ENCODE results near the gene RSU1. TPM values are rescaled to one million over a fixed set of nuclear protein-coding genes. Genes with fewer than 3 reads are reported as not detected.

RSU1 gene
- total RNA-seq, 1 experiment from 2014 or later = 29.5 TPM

DNA sequence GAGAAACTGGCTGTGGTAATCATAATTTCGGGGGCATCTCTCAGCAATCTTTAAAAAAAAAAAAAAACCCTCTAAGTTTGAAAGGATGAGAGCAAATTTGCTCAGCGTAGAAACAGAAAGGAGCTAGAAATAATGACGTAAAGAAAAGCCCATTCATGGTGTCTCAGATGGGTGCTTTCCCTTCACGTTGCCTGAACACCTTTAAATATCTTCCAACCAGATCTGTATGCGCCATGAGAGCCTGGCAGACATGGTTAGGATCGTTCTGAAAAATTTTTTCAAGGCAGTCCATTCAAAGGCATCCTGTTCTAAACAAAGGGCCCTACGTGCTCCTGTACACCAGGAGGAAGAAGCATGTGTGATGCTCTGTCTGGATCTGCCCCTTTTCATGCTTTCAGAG, 154.3 kb downstream of the RSU1 start:
- intact Hi-C loops (cut with micrococcal nuclease) = no loop called here
- Histone ChIP-seq H2AFZ (ENCODE audit: low read depth, low read length, poor library complexity, severe bottlenecking) (no peak overlapping the region), H3K27ac (ENCODE audit: low read depth, low read length) (no peak overlapping the region), H3K36me3 (ENCODE audit: control insufficient read depth in 1 of 2, insufficient read depth in 2 of 2, low read length in 2 of 2) (no peaks in the 10 kb centered on the region), H3K9ac (ENCODE audit: low read length) (no peak overlapping the region), H3K79me2 (ENCODE audit: insufficient read depth, low read length) (no peaks in the 10 kb centered on the region), H3K4me2 (ENCODE audit: low read length) (no peak overlapping the region), H3K9me2 (ENCODE audit: insufficient read depth) (no peaks in the 10 kb centered on the region), H3K9me3 (ENCODE audit: control insufficient read depth in 1 of 2, insufficient read depth in 1 of 2, low read depth in 1 of 2, low read length in 2 of 2) (no peaks in the 10 kb centered on the region), H3K4me3 (replicated peaks in 1 of 2; ENCODE audit: low read depth in 1 of 2, low read length in 2 of 2) (no peak overlapping the region), H3K4me1 (ENCODE audit: control insufficient read depth in 1 of 2, insufficient read depth in 2 of 2, low read length in 2 of 2) (no peaks in the 10 kb centered on the region), H3K27me3 (ENCODE audit: insufficient read depth, low read length) (no peaks in the 10 kb centered on the region), H4K20me1 (ENCODE audit: insufficient read depth) (no peaks in the 10 kb centered on the region)
- ATAC-seq = no peak
- TF ChIP-seq CEBPB (IDR thresholded peaks at IDR 0.05; ENCODE audit: low read depth) = no peak
- no peak for TF ChIP-seq SP1 (IDR thresholded peaks at IDR 0.05; ENCODE audit: low read depth)
- no peak for TF ChIP-seq POLR2A (IDR thresholded peaks at IDR 0.05; ENCODE audit: borderline replicate concordance, extremely low read depth, insufficient read depth, insufficient read length)
- TF ChIP-seq EGR1 (IDR thresholded peaks at IDR 0.05; ENCODE audit: low read depth) = no peak
- TF ChIP-seq JUND (IDR thresholded peaks at IDR 0.05) = no peak
- TF ChIP-seq FOSL1 (IDR thresholded peaks at IDR 0.05; ENCODE audit: low read depth) = no peak
- no peak for TF ChIP-seq TCF7L2 (IDR thresholded peaks at IDR 0.05; ENCODE audit: borderline replicate concordance, extremely low read depth, insufficient read depth, insufficient read length)
- TF ChIP-seq, protein P1, sequence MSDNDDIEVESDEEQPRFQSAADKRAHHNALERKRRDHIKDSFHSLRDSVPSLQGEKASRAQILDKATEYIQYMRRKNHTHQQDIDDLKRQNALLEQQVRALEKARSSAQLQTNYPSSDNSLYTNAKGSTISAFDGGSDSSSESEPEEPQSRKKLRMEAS (IDR thresholded peaks at IDR 0.05) = no peak
- TF ChIP-seq RAD21 (IDR thresholded peaks at IDR 0.05; ENCODE audit: low read depth) = no peak
- no peak for TF ChIP-seq SIN3A (IDR thresholded peaks at IDR 0.05; ENCODE audit: low read depth)
- TF ChIP-seq YY1 (IDR thresholded peaks at IDR 0.05; ENCODE audit: extremely low read depth, insufficient replicate concordance, low read depth, low read length) = no peak
- TF ChIP-seq SRF (IDR thresholded peaks at IDR 0.05; ENCODE audit: low read depth) = no peak
- no peak for TF ChIP-seq ZBTB33 (IDR thresholded peaks at IDR 0.05; ENCODE audit: extremely low read depth, insufficient replicate concordance, low read length)
- no peak for TF ChIP-seq ZNF274 (IDR thresholded peaks at IDR 0.05; ENCODE audit: low read depth, low read length)
- ChIA-PET RAD21 (ENCODE audit: low non-redundant PET in 1 of 2, low total read pairs in 2 of 2, uncharacterized antibody in 2 of 2, unreplicated experiment in 2 of 2) (no interaction called here), POLR2A (no interaction called here), CTCF (no interaction called here)
- no peak for DNase-seq (ENCODE audit: low read depth, low spot score)
- BruUV-seq (replicated peaks) = no TSS peak
